ENCODE measurements around the gene C1QTNF6.
A peak's percentile ranks its signal among the peaks of the same experiment; 100 is the strongest.

C1QTNF6 gene

GRCh38 chr22:37162221-37163095 lies 25.6 kb downstream of the C1QTNF6 start:
- DNase-seq (ENCODE audit: low spot score) = peak; percentile 76

- DNase-seq (ENCODE audit: low spot score) = no peak
Observed at GRCh38 chr22:37161443-37161842, 26.6 kb downstream of the C1QTNF6 start.

- DNase-seq (ENCODE audit: low spot score) = no peak
Observed at GRCh38 chr22:37160027-37160426, 28.0 kb downstream of the C1QTNF6 start.

DNA sequence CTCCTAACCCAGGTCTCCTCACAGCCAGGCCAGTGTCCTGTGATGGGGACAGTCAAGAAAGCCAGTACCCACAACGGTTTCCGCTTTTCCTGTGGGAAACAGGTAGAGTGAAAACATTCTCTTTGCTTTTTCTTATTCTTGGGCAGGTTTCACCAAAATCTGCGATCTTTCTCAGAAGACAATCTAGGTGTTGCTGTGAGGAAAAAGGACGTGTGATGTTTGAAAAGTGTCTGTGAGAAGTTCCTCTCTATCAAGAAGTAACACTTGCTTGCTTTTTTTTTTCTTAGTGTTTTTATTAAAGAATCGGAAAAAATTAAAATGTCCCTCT lies 29.1 kb downstream of the C1QTNF6 start:
- no peak for DNase-seq (ENCODE audit: low spot score)

- DNase-seq (ENCODE audit: low spot score) = no peak
Observed at GRCh38 chr22:37157516-37158285, 30.3 kb downstream of the C1QTNF6 start.

DNA sequence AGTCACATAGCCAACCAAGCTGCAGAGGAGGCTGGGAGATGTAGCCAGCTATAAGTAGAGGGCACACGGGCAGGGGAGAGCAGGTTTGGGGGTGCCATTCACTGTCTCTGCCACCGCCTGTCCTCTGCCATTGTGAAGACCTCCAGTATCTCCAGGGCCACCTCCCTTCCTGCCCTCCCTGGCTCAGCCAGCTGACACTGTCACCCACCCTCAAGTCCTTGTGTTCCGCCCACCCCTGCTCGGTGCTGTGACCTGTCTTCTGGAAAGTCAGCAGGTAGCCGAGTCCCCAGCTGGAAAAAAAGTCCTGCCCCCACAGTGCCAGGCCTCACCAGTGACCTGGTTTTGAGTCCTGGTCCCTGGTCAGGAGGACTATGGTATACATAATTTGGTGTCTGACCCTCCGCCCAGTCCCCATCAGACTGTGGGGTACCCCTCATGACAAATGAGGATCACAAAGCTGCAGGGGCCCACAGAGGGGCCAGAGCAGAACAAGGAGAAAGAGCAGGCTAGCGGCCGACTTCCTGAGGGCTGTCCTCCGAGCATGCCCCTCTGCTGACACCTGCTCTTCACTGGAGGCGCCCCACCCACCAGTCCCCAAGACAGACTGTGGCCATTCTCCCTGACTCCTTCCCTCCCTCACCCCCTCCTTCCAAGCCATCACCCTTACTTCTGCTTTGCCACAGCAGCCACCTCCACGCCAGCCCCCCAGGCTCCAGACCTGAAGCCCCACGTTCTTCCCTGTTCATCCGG lies 31.2 kb downstream of the C1QTNF6 start:
- no peak for DNase-seq (ENCODE audit: low spot score)

GRCh38 chr22:37155971-37156370 lies 32.1 kb downstream of the C1QTNF6 start:
- no peak for DNase-seq (ENCODE audit: low spot score)

DNA sequence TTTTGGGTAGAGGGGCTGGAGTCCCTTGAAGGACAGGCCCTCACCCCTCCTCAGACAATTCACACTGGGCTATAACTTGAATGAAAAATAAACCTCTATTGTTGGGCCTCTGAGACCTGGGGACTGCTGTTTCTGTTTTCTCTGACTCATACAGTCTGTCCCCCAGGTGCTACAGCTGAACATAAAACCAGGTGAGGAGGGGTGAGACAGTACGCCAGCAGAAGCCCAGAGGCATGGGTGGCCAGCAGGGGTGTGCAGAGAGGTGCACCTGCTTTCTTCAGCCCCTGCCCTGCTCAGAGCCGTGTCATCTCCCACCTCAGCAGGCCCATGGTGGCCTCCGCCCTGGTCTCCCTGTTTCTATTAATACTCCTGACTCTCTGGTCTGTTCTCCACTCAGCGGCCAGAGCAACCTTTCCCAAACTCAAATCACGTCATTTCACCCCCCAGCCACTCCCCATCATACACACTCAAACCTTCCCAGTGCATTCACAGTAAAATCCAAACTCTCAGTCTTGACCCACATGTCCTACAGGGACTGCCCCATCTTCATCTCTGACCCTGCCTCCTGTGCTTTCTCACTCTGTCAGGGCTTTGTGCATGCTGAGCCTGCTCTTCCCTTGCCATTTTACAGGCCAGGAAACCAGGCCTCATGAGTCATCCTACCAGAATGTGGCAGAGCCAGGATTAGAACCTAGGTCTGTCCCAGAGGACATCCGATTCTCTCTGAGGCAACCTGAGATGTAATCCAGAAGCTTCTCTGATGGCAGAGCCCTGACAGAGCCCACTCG lies 32.9 kb downstream of the C1QTNF6 start:
- DNase-seq (ENCODE audit: low spot score) = no peak

DNA sequence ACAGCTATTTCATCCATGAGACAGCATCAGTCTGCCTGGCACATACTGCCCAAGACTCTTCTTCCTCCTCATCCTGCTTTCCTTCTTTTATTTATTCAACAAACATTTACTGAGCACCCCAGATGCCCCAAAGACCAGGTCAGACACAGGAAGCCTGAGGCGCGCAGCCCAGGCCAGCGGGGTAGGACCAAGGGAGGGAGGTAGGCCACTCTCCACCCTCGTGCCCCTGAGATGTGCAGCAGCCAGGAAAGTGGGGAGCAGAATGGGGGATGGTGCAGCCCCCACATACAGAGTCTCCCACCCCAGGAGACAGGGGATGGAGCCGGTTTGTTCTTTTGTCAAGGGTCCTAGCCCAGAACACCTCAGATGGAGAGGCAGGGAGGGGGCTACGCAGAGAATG lies 34.1 kb downstream of the C1QTNF6 start:
- DNase-seq (ENCODE audit: low spot score) = no peak

DNA sequence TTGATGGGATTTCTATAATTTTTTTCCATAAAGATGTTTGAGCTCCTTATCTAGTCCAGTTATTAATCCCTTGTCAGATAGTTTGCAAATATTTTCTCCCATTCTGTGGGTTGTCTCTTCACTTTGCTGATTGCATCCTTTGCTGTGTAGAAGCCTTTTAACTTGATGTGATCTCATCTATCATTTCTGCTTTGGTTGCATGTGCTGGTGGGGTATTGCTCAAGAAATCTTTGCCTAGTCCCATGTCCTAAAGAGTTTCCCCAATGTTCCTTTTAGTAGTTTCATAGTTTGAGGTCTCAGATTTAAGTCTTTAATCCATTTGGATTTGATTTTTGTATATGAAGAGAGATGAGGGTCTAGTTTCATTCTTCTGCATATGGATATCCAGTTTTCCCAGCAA lies 36.6 kb downstream of the C1QTNF6 start:
- DNase-seq (ENCODE audit: low spot score) = no peak

DNA sequence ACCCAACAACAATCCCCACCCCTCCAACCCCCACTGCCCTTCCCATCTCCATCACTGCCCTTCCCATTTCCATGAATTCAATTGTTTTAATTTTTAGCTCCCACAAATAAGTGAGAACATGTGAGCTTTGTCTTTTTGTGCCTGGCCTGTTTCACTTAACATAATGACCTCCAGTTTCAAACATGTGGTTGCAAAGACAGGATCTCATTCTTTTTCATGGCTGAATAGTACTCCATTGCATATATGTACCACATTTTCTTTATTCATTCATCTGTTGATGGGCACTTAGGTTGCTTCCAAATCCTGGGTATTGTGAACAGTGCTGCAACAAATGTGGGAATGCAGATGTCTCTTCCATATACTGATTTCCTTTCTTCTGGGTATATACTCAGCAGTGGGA lies 37.3 kb downstream of the C1QTNF6 start:
- no peak for DNase-seq (ENCODE audit: low spot score)

- no peak for DNase-seq (ENCODE audit: low spot score)
Observed at GRCh38 chr22:37148742-37149665, 39.0 kb downstream of the C1QTNF6 start.

- DNase-seq (ENCODE audit: low spot score) = peak; percentile 37
Observed at GRCh38 chr22:37148031-37148651, 39.9 kb downstream of the C1QTNF6 start.

DNA sequence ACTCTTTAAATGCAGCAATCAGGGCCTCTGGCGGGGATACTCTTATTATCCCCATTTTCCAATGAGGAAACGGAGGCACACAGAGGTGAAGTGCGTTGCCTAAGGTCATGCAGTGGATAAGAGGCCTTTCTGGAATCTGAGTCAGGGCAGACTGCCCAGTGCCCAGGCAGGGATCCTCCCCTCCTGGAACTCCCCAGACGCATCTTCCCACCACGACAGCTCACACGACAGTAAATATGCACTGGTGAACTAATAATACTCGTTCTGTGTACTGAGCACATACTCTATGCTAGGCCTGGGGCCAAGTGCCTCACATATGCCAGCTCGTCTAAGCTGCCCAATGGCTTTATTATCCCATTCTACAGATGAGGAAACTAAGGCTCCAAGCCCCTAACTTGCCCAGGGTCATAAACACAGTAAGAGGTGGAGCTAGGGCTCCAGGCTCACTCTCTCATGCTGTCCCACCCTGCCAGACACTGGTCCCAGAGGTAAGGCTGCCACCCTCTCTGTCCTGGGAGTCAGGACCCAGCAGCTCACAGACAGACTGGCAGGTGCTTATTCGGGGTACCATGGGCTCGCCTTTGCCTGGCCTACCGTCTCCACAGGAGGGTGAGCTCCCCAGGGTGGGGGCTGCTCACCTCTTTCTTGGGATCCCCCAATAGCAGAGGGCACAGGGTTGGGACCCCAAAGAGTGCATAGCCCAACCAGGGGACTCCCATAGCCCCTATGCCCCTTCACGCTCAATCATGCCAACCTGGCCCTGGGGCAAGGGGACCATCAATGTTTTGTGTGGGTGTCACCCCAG lies 40.7 kb downstream of the C1QTNF6 start:
- no peak for DNase-seq (ENCODE audit: low spot score)

- DNase-seq (ENCODE audit: low spot score) = no peak
Observed at GRCh38 chr22:37146507-37147180, 41.4 kb downstream of the C1QTNF6 start.

GRCh38 chr22:37146051-37146385 lies 42.0 kb downstream of the C1QTNF6 start:
- DNase-seq (ENCODE audit: low spot score) = no peak

DNA sequence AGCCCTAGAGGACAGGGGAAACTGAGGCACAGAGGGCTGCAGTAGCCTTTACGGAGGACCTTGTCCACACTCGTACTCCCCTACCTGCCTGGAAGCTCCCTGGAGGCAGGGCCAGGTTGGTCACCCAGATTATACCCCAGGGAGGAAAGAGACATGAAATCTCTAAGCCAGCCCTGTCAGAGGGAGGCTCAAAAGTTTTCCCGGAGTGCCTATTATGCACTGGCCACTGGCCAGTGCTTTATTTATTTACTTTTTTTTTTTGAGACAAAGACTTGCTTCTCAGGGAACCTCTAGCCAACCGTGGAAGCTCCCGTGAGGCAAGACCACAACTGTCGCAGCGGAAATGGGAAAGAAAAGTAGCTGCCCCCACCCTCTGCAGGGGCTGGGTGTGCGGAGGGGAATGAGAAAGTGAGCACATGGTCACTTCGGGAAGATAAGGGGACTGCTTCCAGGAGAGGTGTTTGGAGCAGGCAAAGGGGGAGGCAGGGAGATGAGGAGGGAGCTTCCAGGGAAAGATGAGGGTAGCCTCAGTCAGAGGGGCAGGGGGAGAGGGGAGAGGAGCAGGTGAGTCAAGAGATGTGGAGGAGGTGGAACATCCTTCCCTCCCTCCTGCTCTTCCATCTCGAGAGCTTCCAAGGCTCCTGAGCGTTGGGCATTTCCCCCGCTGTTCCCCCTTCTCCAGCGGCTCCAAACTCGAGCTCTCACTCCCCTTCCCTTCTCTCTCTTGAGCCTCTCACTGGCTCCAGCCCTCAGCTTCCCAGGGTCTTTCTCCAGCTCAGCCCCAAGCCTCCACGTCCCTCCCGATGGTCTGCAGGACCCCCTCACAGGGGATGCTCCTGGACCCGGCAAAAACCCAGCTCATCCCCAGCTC lies 42.6 kb downstream of the C1QTNF6 start:
- no peak for DNase-seq (ENCODE audit: low spot score)

DNA sequence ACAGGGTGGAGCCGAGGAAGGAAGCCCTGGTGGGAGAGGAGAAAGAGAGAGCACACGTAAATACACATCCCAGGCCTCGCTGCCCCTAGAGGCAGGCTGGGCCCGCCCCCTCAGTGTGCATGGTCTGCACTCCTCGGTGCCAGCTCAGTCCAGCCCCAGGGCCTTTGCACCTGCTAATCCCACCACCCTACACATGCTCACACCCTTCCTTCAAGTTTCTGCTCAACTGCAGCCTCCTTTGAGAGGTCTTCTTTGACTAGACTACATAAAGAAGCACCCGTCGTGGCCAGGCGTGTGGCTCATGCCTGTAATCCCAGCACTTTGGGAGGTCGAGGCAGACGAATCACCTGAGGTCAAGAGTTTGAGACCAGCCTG lies 43.9 kb downstream of the C1QTNF6 start:
- no peak for DNase-seq (ENCODE audit: low spot score)

Data from CD4-positive, alpha-beta T cell treated with Interleukin-6 at 100 ng/mL for 8 hours (primary cell).